ENCODE measurements around the gene ATP5F1B. TPM values are rescaled to one million over a fixed set of nuclear protein-coding genes. Genes with fewer than 3 reads are reported as not detected.

The ATP5F1B gene
- total and polyA plus RNA-seq, 2 of the 8 experiments (the other 6 are each of a cell fraction or from before 2014, with no cell fraction given), result 900 to 1,522 TPM

GRCh38 chr12:56629459-56630179 is 16.2 kb downstream of the ATP5F1B start:
- peaks cover 14 to 32% (median 24%) of the 10 kb centered on the region in 4 experiments for H3K4me1 ChIP-seq (replicated peaks in 1 of 4; ENCODE audit: control insufficient read depth in 3 of 4, insufficient read depth in 4 of 4, low read length in 3 of 4)
- peak overlapping the region; percentile 65 to 93 (median 88) for H3K4me3 ChIP-seq (ENCODE audit: extremely low read depth in 1 of 4, insufficient read depth in 2 of 4, low read depth in 3 of 4, low read length in 4 of 4)
- no peak overlapping the region for H3K4ac ChIP-seq (replicated peaks; ENCODE audit: insufficient read length, low read depth, low read length)
- H3K27me3 ChIP-seq (replicated peaks in 1 of 4; ENCODE audit: control insufficient read depth in 3 of 4, extremely low read depth in 1 of 4, insufficient read depth in 3 of 4, low read length in 3 of 4), result no peaks in the 10 kb centered on the region
- H3K9ac ChIP-seq (replicated peaks in 1 of 4; ENCODE audit: extremely low read depth in 1 of 4, low read depth in 3 of 4, low read length in 3 of 4), result peak overlapping the region; percentile 22 to 68 (median 61); a peak in 6 of 7 replicates
- H3K4me2 ChIP-seq (ENCODE audit: insufficient read depth in 1 of 2, low read depth in 2 of 2, low read length in 2 of 2), result peak overlapping the region; percentile 86 to 89
- peaks cover 11 to 59% of the 10 kb centered on the region in 2 experiments for H3K79me2 ChIP-seq (ENCODE audit: control insufficient read depth in 1 of 2, insufficient read depth in 2 of 2, low read length in 2 of 2)
- no peaks in the 10 kb centered on the region for H3K9me3 ChIP-seq (ENCODE audit: insufficient read depth in 2 of 2, low read depth in 1 of 2, low read length in 1 of 2)
- H2AK5ac ChIP-seq (ENCODE audit: low read depth, low read length), result no peak overlapping the region
- H2BK5ac ChIP-seq (ENCODE audit: low read depth, low read length), result peak overlapping the region; percentile 61; the same call in 1 of the 2 replicates
- H2BK12ac ChIP-seq (ENCODE audit: low read depth, low read length), result no peak overlapping the region
- no peak overlapping the region for H2AFZ ChIP-seq (ENCODE audit: low read length)
- ChIA-PET CTCF (ENCODE audit: partially characterized antibody) (interaction anchor here (0.6 to 11.2 kb wide), 9 partner anchors 6 to 884 kb away, joined by 3 to 107 read pairs (median 4); no protein-coding TSS in a partner anchor), POLR2A (ENCODE audit: partially characterized antibody) (interaction anchor here (0.5 to 3.4 kb wide), 28 partner anchors 9 to 868 kb away, joined by 3 to 34 read pairs (median 4); partner anchors contain the start of genes ATP5F1B, NACA, PTGES3 and RBMS2)
- 0% methylated on average over 27 of the region's 46 CpGs; no CpG with 5 or more reads in 1 of the 2 experiments for WGBS, 2 experiments (ENCODE audit: extremely low coverage in 1 of 2, insufficient coverage in 1 of 2, insufficient read length in 1 of 2, insufficient replicate concordance in 2 of 2, low coverage in 1 of 2, low lambda C conversion rate in 2 of 2, missing lambda C conversion rate in 1 of 2)
- no peak overlapping the region for H4K8ac ChIP-seq (ENCODE audit: extremely low read depth, insufficient read depth, low read length)
- H3K23ac ChIP-seq (ENCODE audit: insufficient read length), result no peak overlapping the region
- H3K27ac ChIP-seq (ENCODE audit: low read depth, low read length), result peak overlapping the region; percentile 50; the same call in 1 of the 2 replicates
- H3K79me1 ChIP-seq (ENCODE audit: low read depth, low read length), result no peaks in the 10 kb centered on the region
- no peak overlapping the region for H2BK15ac ChIP-seq (ENCODE audit: low read length)
- no peak for FAIRE-seq
- H3K23me2 ChIP-seq (ENCODE audit: low read depth, low read length), result peaks cover 8% of the 10 kb centered on the region
- peak overlapping the region; percentile 70 for H3K56ac ChIP-seq (replicated peaks; ENCODE audit: insufficient read length, low read depth, low read length)
- peak in 1 of 2 experiments; percentile 52 for DNase-seq (ENCODE audit: low read depth in 1 of 2, low spot score in 2 of 2)
- H4K20me1 ChIP-seq (replicated peaks in 1 of 2; ENCODE audit: control insufficient read depth in 1 of 2, insufficient read depth in 2 of 2, low read length in 2 of 2), result peaks cover 0 to 4% of the 10 kb centered on the region in 2 experiments
- no peak overlapping the region for H3K14ac ChIP-seq (ENCODE audit: insufficient read length)
- H4K91ac ChIP-seq (replicated peaks; ENCODE audit: insufficient read length, low read length), result no peak overlapping the region
- H2BK20ac ChIP-seq (ENCODE audit: low read length), result no peak overlapping the region
- H2BK120ac ChIP-seq (replicated peaks; ENCODE audit: low read depth, low read length), result no peak overlapping the region
- H4K5ac ChIP-seq (ENCODE audit: insufficient read length, low read depth, low read length), result peak overlapping the region; percentile 68
- H3K36me3 ChIP-seq (ENCODE audit: control insufficient read depth in 2 of 4, insufficient read depth in 4 of 4, low read length in 3 of 4), result peaks cover 0 to 5% (median 0%) of the 10 kb centered on the region in 4 experiments; a peak in 1 of 8 replicates
- peak overlapping the region; percentile 52; the same call in 1 of the 2 replicates for H3K18ac ChIP-seq (ENCODE audit: extremely low read depth, low read length)
- no peak for TF ChIP-seq SRF (IDR thresholded peaks at IDR 0.05; ENCODE audit: low read depth, low read length)
- TF ChIP-seq MAFK (IDR thresholded peaks at IDR 0.05; ENCODE audit: low read depth, low read length), result no peak
- TF ChIP-seq NRF1 (IDR thresholded peaks at IDR 0.05; ENCODE audit: low read depth, low read length), result no peak
- 0 out of 4 replicates have a peak, but pooled peaks of 1 of the 2 experiments have one; percentile 54 for TF ChIP-seq SIN3A (conservative IDR thresholded peaks at IDR 0.05 in 1 of 2, IDR thresholded peaks at IDR 0.05 in 1 of 2; ENCODE audit: low read depth in 1 of 2, low read length in 2 of 2)
- no peak for TF ChIP-seq POLR2A (IDR thresholded peaks at IDR 0.05; ENCODE audit: control extremely low read depth in 1 of 2, low read depth in 2 of 2, low read length in 2 of 2)
- TF ChIP-seq CTBP2 (IDR thresholded peaks at IDR 0.05; ENCODE audit: borderline replicate concordance, insufficient read depth, insufficient read length, low read length), result no peak
- TF ChIP-seq USF2 (IDR thresholded peaks at IDR 0.05; ENCODE audit: low read length), result no peak
- no peak for TF ChIP-seq CHD2 (IDR thresholded peaks at IDR 0.05; ENCODE audit: low read length)
- TF ChIP-seq EGR1 (IDR thresholded peaks at IDR 0.05; ENCODE audit: borderline replicate concordance, low read depth, low read length), result no peak
- peak; percentile 41; the same call in 1 of the 2 replicates for TF ChIP-seq RBBP5 (IDR thresholded peaks at IDR 0.05; ENCODE audit: borderline replicate concordance, low read depth, low read length)
